ENCODE data around the gene BORA. TPM values are rescaled to one million over a fixed set of nuclear protein-coding genes. Genes with fewer than 3 reads are reported as not detected.

Gene BORA
- total RNA-seq, 2 donors from 2014 or later = 14.4 to 22.5 TPM

GRCh38 chr13:72686766-72687165 lies 41.0 kb upstream of the BORA start:
- WGBS, 2 experiments (ENCODE audit: insufficient coverage in 1 of 2, insufficient read length in 1 of 2) = 82% methylated on average over 2 of the region's 3 CpGs; no CpG with 5 or more reads in 1 of the 2 experiments
- no peaks in the 10 kb centered on the region for H3K9me3 Mint-ChIP-seq
- no peak overlapping the region for H3K4me3 Mint-ChIP-seq
- DNase-seq = no peak
- no peaks in the 10 kb centered on the region for H3K27me3 Mint-ChIP-seq (ENCODE audit: insufficient read depth)
- no peaks in the 10 kb centered on the region for H3K4me1 Mint-ChIP-seq
- no peaks in the 10 kb centered on the region for H3K27me3 ChIP-seq (ENCODE audit: control insufficient read depth, insufficient read depth, low read length, poor library complexity, severe bottlenecking)
- H3K9ac ChIP-seq (ENCODE audit: extremely low read depth, low read length, poor library complexity, severe bottlenecking) = no peak overlapping the region
- TF ChIP-seq CTCF (conservative IDR thresholded peaks at IDR 0.05) = no peak
- H3K9me3 ChIP-seq (ENCODE audit: control insufficient read depth, low read length) = no peaks in the 10 kb centered on the region
- no peak overlapping the region for H3K27ac Mint-ChIP-seq
- H3K27ac ChIP-seq (ENCODE audit: low read depth, low read length) = no peak overlapping the region
- no peaks in the 10 kb centered on the region for H3K36me3 ChIP-seq (ENCODE audit: control insufficient read depth, insufficient read depth, low read length)
- no peaks in the 10 kb centered on the region for H3K36me3 Mint-ChIP-seq (ENCODE audit: low read depth)
- no peak overlapping the region for H3K4me3 ChIP-seq (ENCODE audit: low read length)
- no peaks in the 10 kb centered on the region for H3K4me1 ChIP-seq (ENCODE audit: control insufficient read depth, insufficient read depth, low read length)

- H3K36me3 ChIP-seq (ENCODE audit: control insufficient read depth, insufficient read depth, low read length) = no peaks in the 10 kb centered on the region
- H3K4me1 ChIP-seq (ENCODE audit: control insufficient read depth, insufficient read depth, low read length) = no peaks in the 10 kb centered on the region
- DNase-seq = no peak
- Mint-ChIP-seq H3K4me1 (no peaks in the 10 kb centered on the region), H3K36me3 (ENCODE audit: low read depth) (no peaks in the 10 kb centered on the region), H3K27ac (no peak overlapping the region), H3K9me3 (peaks cover 14% of the 10 kb centered on the region), H3K4me3 (no peak overlapping the region), H3K27me3 (ENCODE audit: insufficient read depth) (no peaks in the 10 kb centered on the region)
- H3K4me3 ChIP-seq (ENCODE audit: low read length) = no peak overlapping the region
- no peaks in the 10 kb centered on the region for H3K27me3 ChIP-seq (ENCODE audit: control insufficient read depth, insufficient read depth, low read length, poor library complexity, severe bottlenecking)
- H3K27ac ChIP-seq (ENCODE audit: low read depth, low read length) = no peak overlapping the region
- H3K9ac ChIP-seq (ENCODE audit: extremely low read depth, low read length, poor library complexity, severe bottlenecking) = no peak overlapping the region
- peaks cover 16% of the 10 kb centered on the region for H3K9me3 ChIP-seq (ENCODE audit: control insufficient read depth, low read length)
- no peak for TF ChIP-seq CTCF (conservative IDR thresholded peaks at IDR 0.05)
Measured at GRCh38 chr13:72689181-72689696, 38.5 kb upstream of the BORA start.

GRCh38 chr13:72692884-72693514 lies 34.7 kb upstream of the BORA start:
- peaks cover 16% of the 10 kb centered on the region for H3K9me3 ChIP-seq (ENCODE audit: control insufficient read depth, low read length)
- no peaks in the 10 kb centered on the region for H3K36me3 ChIP-seq (ENCODE audit: control insufficient read depth, insufficient read depth, low read length)
- Mint-ChIP-seq H3K4me3 (no peak overlapping the region), H3K9me3 (peaks cover 15% of the 10 kb centered on the region), H3K27ac (no peak overlapping the region), H3K27me3 (ENCODE audit: insufficient read depth) (no peaks in the 10 kb centered on the region), H3K36me3 (ENCODE audit: low read depth) (no peaks in the 10 kb centered on the region), H3K4me1 (no peaks in the 10 kb centered on the region)
- no peak for TF ChIP-seq CTCF (conservative IDR thresholded peaks at IDR 0.05)
- 25 to 52% methylated on average over 2 to 5 of the region's 5 CpGs for WGBS, 2 experiments (ENCODE audit: insufficient coverage in 1 of 2, insufficient read length in 1 of 2)
- no peak overlapping the region for H3K9ac ChIP-seq (ENCODE audit: extremely low read depth, low read length, poor library complexity, severe bottlenecking)
- H3K4me1 ChIP-seq (ENCODE audit: control insufficient read depth, insufficient read depth, low read length) = no peaks in the 10 kb centered on the region
- no peak overlapping the region for H3K4me3 ChIP-seq (ENCODE audit: low read length)
- H3K27ac ChIP-seq (ENCODE audit: low read depth, low read length) = no peak overlapping the region
- DNase-seq = no peak
- H3K27me3 ChIP-seq (ENCODE audit: control insufficient read depth, insufficient read depth, low read length, poor library complexity, severe bottlenecking) = no peaks in the 10 kb centered on the region
